Left forelimb (tissue), 1 donor: ENCODE results near the gene RAB7B.
"Not testable (repeated sequence)": the region's sequence is repeated elsewhere in the genome, so short reads cannot be mapped to it uniquely, and the experiment has no call there.

Experiments
- DNase-seq: peaks from one replicate; pipeline ENCODE4 v3.0.0-alpha.2; 2018; ENCODE audit warnings: low spot score

The RAB7B gene

GRCh38 chr1:206002871-206003801 is at the start of gene RAB7B:
RAB7B (minus strand) TSS chr1:206003395; CDS start chr1:205994135, 9,260 bp downstream.
- DNase-seq: peak; percentile 80

DNA sequence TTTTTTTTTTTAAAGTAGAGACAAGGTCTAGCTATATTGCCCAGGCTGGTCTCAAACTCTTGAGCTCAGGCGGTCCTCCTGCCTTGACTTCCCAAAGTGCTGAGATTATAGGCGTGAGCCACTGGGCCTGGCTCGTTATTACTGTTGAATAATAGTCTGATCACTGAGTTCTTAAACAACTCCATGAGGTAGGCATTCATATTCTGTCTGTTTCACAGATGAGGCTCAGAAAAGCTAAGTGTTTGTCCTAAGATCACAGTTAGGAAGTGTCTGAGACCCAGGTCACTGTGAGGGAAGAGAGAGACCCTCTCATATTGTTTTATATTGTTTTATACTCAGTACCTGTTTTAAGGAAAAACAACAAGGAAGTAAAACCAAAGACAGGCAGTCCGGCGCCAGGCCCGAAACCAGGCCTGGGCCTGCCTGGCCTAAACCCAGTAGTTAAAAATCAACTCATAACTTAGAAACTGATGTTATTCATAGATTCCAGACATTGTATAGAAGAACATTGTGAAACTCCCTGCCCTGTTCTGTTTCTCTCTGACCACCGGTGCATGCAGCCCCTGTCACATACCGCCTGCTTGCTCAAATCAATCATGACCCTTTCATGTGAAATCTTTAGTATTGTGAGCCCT is 49.2 kb upstream of the RAB7B start:
- DNase-seq: not testable (repeated sequence)

DNA sequence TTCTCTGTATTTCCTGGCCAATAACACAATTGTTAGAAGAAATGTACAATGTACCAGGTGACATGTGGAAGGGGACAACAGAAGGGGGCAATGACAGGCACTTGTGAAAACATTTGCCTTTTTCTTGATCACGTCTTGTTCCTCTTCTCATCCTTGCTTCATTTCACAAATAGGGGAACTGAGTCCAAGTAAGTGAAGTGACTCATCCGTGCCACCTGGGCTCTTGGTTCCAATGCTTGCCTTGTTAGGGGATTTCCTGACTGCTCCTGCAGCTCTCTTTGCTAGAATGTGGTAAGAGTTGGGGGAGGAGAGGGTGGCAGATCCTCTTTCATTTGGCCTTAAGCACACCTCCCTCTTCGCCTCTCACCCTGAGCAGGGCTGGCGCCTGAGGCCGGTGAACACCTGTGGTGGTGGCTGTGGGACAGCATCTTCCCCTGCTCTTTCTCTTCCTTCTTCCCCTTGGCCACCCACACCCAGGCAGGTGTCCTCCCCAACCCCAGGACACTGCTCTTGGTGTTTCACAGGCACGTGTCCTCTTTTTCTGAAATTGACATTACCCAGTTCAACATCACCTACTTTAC is 47.5 kb upstream of the RAB7B start:
- no peak for DNase-seq

GRCh38 chr1:206049919-206050600 is 46.9 kb upstream of the RAB7B start:
- DNase-seq: no peak

DNA sequence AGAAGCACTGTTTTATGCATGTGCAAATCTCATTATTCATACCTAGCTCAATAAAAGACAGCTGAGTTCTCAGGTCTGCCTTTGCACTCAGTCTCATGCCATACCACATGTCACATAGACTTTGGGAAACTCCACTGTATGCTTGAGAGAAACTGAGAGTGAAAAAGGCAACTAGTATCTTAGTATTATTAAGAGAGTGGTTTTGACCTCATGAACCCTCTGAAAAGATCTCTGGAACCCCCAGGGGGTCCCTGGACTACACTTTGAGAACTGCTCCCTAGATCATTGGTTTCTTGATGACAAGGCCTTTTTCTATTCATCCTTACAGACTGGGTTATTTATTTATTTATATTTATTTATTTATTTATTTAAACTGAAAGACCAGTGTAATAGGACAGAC is 46.1 kb upstream of the RAB7B start:
- no peak for DNase-seq

DNA sequence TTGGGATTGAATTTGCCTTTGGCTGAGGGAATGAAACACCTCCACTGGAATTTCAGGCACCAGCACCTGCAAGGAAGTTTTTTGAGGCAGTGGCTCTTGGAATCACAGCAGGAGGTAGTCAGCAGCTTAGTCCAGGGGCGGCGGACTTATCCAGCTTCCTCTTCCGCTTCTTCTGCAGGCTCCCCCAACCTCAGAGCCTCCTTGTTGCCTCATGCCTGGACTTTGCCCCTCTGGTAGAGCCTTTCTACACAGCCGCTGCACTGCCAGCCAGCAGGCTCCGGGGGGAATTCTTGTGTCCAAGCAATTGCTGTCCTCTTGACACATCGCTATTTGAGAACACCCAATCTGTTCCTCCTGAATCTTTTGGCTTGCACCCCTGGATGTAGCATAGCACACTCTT is 45.4 kb upstream of the RAB7B start:
- no peak for DNase-seq

- no peak for DNase-seq
Measured at GRCh38 chr1:206047271-206047670, 44.1 kb upstream of the RAB7B start.

- no peak for DNase-seq
Measured at GRCh38 chr1:206041640-206042039, 38.4 kb upstream of the RAB7B start.

DNA sequence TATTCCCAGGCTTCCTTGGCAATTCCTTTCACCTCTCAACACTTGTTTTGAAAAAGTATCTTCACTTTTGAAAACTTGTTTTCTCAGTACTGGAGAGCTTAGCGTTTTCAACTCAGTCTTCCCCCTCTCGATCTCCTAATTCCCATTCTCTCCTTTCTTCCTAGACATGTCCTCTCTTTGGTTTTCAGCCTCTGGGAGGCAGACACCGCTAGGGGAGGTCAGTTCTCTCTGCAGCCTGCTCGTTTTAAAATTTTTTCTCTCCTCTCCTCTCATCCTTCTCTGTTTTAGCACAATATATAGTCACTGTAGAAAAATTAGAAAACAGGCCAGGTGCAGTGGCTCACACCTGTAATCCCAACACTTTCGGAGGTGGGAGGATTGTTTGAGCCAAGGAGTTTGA is 37.1 kb upstream of the RAB7B start:
- DNase-seq: no peak

- DNase-seq: no peak
Measured at GRCh38 chr1:206039046-206039973, 36.1 kb upstream of the RAB7B start.

GRCh38 chr1:206037581-206037980 is 34.4 kb upstream of the RAB7B start:
- DNase-seq: no peak

DNA sequence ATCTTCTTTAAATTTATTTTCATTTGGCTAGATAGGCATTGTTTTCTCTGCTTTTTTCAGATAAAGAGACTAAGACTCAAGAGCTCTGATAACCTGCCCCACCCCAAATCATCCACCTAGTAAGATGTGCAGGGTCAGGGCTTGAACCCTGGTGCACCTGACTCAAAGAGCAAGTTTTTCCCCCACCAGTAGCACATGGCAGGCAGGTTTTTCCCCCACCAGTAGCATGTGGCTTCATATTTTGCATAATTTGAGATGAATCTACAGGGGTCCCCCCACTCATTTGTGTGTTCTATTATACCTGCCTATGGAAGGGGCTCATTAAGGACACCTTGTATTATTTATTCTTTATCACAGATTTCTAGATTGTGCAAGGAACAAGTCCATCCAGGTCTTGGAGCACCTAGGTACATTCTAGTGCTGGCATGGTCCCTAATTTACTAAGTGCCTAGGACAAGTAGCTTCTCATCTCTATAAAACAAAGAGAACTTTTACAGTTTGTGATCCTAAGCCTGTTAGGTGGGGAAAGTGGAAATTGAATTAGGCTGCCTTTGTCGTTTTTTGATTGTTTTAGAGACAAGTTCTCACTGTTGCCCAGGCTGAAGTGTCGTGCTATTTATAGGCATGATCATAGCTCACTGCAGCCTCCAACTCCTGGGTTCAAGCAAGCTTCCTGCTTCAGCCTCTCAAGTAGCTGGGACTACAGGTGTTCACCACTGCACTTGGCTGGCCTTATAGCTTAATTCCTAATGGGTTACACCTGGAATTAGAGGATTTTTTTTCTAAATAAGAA is 33.7 kb upstream of the RAB7B start:
- no peak for DNase-seq

GRCh38 chr1:206035027-206035426 is 31.8 kb upstream of the RAB7B start:
- DNase-seq: no peak

GRCh38 chr1:206032380-206033140 is 29.4 kb upstream of the RAB7B start:
- DNase-seq: no peak

DNA sequence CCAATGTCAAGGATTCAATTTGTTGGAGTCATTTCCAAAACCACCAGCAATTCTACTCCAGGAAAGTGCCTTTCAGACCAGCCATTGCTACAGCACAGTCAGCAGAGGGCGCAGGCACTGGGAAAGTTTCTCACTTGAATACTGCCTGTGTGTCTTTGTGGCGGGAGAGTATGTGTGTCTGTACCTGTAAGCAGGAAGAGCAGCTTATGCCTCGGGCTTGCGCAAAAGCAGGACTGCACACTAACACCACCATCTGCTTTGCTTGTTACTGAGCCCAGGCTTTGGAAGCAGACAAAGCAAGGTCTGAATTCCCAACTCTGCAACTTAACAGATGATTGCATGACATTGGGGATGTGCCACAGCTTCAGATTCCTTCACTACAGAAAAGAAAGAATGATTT is 27.5 kb upstream of the RAB7B start:
- DNase-seq: peak; percentile 75

GRCh38 chr1:206030191-206030590 is 27.0 kb upstream of the RAB7B start:
- DNase-seq: no peak

DNA sequence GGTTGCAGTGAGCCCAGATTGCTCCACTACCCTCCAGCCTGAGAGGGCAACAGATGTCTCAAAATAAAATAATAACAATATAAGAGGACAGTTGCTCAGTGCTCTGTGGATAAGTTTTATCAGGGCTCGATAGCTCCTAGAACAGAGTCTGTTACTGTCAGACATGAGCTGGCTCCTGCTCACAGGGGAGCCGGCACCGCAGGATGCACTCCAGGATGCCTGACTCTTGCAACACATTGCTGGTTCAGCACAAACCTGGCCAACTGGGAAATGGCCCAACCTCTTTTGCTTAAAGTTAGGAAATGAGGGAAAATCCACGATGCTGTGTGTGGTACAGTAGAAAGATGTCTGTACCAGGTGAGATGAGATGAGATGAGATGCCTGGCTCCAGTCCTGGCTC is 26.3 kb upstream of the RAB7B start:
- DNase-seq: no peak

- DNase-seq: no peak
Measured at GRCh38 chr1:206025283-206025820, 22.2 kb upstream of the RAB7B start.

DNA sequence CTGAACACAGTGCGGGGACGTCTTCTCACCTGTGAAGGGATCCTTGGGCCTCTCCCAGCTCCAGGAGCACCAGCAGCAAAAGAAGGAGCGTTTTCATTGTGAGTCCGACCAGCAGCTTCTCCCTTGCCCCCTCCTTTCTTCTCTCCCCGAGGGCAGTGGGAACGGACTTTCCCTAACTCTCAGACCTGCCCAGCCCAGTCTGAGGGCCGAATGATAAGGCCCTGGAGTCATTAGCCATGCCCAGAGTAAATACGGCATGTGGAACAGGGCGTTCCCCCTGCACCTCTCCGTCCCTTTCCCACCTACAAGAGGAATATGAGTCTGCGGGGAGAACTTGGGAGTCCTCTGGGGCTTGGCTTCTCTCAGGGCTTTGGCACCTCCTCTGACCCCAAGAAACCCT is 20.5 kb upstream of the RAB7B start, which contains the start of gene CTSE:
Gene CTSE, minus strand, starts transcription at position 201 of the 400 bp plus-strand sequence. Its CDS starts 104 bp downstream, at position 97.
- DNase-seq: no peak
